ENCODE results near the gene NKAIN1. TPM values are rescaled to one million over a fixed set of nuclear protein-coding genes. Genes with fewer than 3 reads are reported as not detected.

The NKAIN1 gene
- total and polyA plus RNA-seq, 3 donors from 2014 or later = 0.39 to 1.5 (median 1.4) TPM

DNA sequence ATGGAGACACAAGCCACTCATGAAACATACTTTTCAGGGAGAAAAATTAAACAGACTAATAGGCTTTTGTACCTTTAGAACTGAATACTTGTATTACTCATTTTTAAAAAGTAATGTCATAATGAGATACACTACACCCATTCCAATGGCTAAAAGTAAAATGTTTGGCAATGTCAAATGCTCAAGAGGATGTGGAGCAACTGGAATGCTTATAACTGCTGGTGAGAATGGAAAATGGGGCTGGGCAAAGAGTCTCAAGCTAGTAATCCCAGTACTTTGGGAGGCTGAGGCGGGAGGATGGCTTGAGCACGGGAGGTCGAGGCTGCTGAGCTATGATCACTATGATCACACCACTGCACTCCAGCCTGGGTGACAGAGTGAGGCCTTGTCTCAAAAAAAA, 86.3 kb downstream of the NKAIN1 start:
- intact Hi-C loops (cut with DNase I; ENCODE audit: low total_unique reads) = no loop called here
- Histone ChIP-seq H3K4me1 (peaks cover 6% of the 10 kb centered on the region), H3K9me3 (no peaks in the 10 kb centered on the region), H3K27me3 (no peaks in the 10 kb centered on the region), H3K4me3 (no peak overlapping the region), H3K27ac (no peak overlapping the region), H3K36me3 (ENCODE audit: low read depth, missing control alignments) (no peaks in the 10 kb centered on the region)
- TF ChIP-seq, protein P1, sequence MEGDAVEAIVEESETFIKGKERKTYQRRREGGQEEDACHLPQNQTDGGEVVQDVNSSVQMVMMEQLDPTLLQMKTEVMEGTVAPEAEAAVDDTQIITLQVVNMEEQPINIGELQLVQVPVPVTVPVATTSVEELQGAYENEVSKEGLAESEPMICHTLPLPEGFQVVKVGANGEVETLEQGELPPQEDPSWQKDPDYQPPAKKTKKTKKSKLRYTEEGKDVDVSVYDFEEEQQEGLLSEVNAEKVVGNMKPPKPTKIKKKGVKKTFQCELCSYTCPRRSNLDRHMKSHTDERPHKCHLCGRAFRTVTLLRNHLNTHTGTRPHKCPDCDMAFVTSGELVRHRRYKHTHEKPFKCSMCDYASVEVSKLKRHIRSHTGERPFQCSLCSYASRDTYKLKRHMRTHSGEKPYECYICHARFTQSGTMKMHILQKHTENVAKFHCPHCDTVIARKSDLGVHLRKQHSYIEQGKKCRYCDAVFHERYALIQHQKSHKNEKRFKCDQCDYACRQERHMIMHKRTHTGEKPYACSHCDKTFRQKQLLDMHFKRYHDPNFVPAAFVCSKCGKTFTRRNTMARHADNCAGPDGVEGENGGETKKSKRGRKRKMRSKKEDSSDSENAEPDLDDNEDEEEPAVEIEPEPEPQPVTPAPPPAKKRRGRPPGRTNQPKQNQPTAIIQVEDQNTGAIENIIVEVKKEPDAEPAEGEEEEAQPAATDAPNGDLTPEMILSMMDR (IDR thresholded peaks at IDR 0.05) = no peak
- no peak for TF ChIP-seq POLR2A (IDR thresholded peaks at IDR 0.05)
- WGBS, 2 donors = 78 to 83% methylated on average over 3 of the region's 3 CpGs
- DNase-seq = no peak

DNA sequence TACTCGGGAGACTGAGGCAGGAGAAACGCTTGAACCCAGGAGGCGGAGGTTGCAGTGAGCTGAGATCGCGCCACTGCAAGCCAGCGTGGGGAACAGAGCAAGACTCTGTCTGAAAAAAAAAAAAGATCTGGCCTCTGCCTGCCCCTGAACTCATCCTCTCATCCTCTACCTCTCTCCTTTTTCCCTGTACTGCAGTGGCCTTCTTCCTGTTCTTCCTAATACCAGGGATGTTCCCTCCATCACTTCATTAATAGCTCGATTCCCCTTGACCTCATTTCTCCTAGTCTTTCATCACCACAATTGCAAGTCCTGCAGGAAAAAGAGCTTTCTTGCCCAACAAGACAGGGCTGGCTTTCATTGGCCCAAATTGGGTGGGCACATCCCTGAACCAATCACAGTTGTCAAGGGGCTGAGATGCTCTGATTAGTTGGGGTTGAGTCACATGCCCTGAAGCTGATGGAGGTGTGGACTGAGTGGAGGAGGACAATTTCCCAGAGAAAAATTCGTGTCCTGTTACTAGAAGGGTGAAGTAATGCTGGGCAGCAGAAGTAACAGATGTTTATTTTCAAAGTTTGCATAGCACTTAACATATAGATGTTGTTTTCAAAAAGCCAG, 87.4 kb downstream of the NKAIN1 start:
- H3K27me3 ChIP-seq = no peaks in the 10 kb centered on the region
- intact Hi-C loops (cut with DNase I; ENCODE audit: low total_unique reads) = no loop called here
- 76 to 77% methylated on average over 8 of the region's 8 CpGs for WGBS, 2 donors
- no peak for TF ChIP-seq POLR2A (IDR thresholded peaks at IDR 0.05)
- TF ChIP-seq, protein P1 (IDR thresholded peaks at IDR 0.05) = no peak
- no peaks in the 10 kb centered on the region for H3K9me3 ChIP-seq
- no peaks in the 10 kb centered on the region for H3K36me3 ChIP-seq (ENCODE audit: low read depth, missing control alignments)
- DNase-seq = no peak
- H3K4me3 ChIP-seq = no peak overlapping the region
- peaks cover 6% of the 10 kb centered on the region for H3K4me1 ChIP-seq
- H3K27ac ChIP-seq = no peak overlapping the region

DNA sequence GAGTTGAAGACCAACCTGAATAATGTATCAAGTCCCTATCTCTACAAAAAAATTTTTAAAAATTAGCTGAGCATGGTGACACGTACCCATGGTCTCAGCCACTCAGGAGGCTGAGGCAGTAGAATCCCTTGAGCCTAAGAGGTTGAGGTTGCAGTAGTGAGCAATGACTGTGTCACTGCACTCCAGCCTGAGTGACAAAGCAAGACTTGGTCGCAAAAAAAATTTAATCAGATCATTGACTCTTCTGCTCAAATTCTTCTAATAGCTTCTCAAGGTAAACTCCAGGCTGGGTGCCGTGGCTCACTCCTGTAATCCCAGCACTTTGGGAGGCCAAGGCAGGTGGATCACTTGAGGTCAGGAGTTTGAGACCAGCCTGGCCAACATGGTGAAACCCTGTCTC, 88.3 kb downstream of the NKAIN1 start:
- no peak overlapping the region for H3K27ac ChIP-seq
- TF ChIP-seq, protein P1 (IDR thresholded peaks at IDR 0.05) = no peak
- TF ChIP-seq POLR2A (IDR thresholded peaks at IDR 0.05) = no peak
- 82 to 93% methylated on average over 3 of the region's 3 CpGs for WGBS, 2 donors
- no peaks in the 10 kb centered on the region for H3K9me3 ChIP-seq
- no peak overlapping the region for H3K4me3 ChIP-seq
- H3K4me1 ChIP-seq = peaks cover 6% of the 10 kb centered on the region
- no peaks in the 10 kb centered on the region for H3K27me3 ChIP-seq
- no peaks in the 10 kb centered on the region for H3K36me3 ChIP-seq (ENCODE audit: low read depth, missing control alignments)
- intact Hi-C loops (cut with DNase I; ENCODE audit: low total_unique reads) = no loop called here
- DNase-seq = no peak

DNA sequence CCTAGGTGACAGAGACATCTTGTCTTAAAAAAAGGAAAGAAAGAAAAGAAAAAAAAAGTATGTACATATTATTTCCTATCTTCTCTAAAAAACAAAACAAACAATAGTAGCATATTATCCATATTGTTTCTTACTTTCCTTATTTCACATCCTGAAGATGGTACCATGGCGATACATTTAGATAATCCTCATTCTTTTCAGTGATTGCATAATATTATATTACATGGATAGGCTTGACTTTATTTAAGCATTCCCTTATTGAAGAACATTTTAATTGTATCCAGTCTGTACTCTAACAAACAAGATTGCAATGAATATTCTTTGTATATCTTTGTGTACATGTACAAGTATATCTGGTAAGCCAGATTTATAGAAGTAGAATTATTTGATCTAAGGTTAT, 91.3 kb downstream of the NKAIN1 start:
- no peaks in the 10 kb centered on the region for H3K27me3 ChIP-seq
- H3K27ac ChIP-seq = no peak overlapping the region
- no peak for DNase-seq
- H3K4me1 ChIP-seq = peaks cover 4% of the 10 kb centered on the region
- 91 to 93% methylated on average over 1 of the region's 1 CpG for WGBS, 2 donors
- no peaks in the 10 kb centered on the region for H3K36me3 ChIP-seq (ENCODE audit: low read depth, missing control alignments)
- no peak overlapping the region for H3K4me3 ChIP-seq
- no peaks in the 10 kb centered on the region for H3K9me3 ChIP-seq
- TF ChIP-seq POLR2A (IDR thresholded peaks at IDR 0.05) = no peak
- TF ChIP-seq, protein P1 (IDR thresholded peaks at IDR 0.05) = no peak
- intact Hi-C loops (cut with DNase I; ENCODE audit: low total_unique reads) = no loop called here

DNA sequence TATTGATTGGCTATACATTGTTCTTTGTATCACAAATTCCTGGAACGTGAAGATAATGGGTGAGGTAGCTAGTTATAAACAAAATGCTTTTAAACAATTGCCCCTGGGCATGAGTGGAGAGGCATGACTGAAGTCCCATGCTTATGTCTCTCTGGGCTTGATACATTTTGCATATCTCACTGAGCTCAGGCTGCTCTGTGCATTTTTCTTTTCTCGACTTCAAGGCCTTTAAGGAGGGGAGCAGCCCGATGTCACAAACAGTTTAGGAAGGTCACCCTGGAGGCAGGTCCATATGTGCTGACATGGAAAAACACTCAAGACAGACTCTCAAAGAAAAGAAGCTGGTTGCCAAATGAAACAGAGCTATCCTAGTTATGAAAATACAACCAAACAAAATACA, 94.0 kb downstream of the NKAIN1 start:
- DNase-seq = peak; percentile 18
- no peak for TF ChIP-seq POLR2A (IDR thresholded peaks at IDR 0.05)
- TF ChIP-seq, protein P1 (IDR thresholded peaks at IDR 0.05) = no peak
- WGBS, 2 donors = 16 to 40% methylated on average over 3 of the region's 3 CpGs

More for the DNA sequence above, 94.0 kb downstream of the NKAIN1 start:
- intact Hi-C loops (cut with DNase I; ENCODE audit: low total_unique reads) = no loop called here
- no peaks in the 10 kb centered on the region for H3K9me3 ChIP-seq
- peaks cover 4% of the 10 kb centered on the region for H3K4me1 ChIP-seq
- H3K27ac ChIP-seq = no peak overlapping the region
- H3K27me3 ChIP-seq = no peaks in the 10 kb centered on the region
- no peak overlapping the region for H3K4me3 ChIP-seq
- no peaks in the 10 kb centered on the region for H3K36me3 ChIP-seq (ENCODE audit: low read depth, missing control alignments)

Measured in testis (tissue), 3 donors.